CMK (cell line): ENCODE results near the gene TMCC1.
"Not testable (repeated sequence)": the region's sequence is repeated elsewhere in the genome, so short reads cannot be mapped to it uniquely, and the experiment has no call there.

Experiments used
- DNase-seq: peaks from one replicate; pipeline ENCODE4 v3.0.0-alpha.2; 2010; ENCODE audit warnings: low read depth

Gene TMCC1

DNA sequence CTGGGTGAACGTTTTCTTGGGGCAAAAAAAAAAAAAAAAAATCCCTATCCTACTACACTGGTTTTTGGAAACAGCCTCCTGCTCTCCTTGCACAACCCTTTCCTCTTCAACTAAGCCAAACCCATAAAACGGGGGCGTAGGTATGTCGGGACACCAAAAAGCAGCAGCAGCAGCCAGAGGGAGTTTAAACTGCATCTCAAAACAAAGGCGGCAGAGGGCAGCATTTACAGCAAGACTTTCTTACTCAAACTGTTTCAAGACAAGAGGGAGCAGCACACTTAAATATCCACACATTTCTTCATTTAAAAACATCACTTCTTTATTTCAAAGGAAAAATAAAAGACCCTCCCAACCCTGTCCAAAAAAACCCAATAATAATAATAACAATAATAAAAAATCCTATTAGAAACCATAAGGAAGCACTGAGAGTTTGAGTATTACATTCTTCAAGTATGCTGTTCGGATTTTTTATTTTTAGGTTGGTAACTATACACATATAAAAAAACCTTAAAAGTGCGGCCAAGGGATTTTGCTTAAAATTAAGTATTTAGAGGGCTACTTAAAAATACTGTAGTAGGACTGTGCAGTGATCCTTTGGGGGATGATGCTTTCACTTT is 243.1 kb downstream of the TMCC1 start:
- DNase-seq = peak; percentile 51

DNA sequence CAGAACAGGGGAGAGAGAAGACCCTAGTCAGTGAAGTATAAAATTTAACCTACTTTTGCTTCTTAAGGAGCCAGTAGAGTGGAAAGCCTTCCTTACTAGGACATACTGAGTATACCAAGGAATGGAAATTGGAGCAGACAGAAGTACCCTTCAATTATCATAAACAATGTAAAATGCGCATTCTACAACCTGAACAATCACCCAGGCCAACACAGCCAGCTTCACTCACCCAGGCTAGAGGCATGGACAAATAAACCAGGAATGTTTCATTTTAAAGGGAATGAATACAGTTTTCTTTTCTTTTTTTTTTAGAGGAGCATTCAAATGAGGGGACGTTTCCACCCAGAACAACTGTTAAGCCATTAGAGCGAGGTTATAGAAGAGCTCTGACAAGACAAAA is 245.1 kb downstream of the TMCC1 start:
- DNase-seq = no peak

- DNase-seq = no peak
These were observed 248.2 kb downstream of the TMCC1 start for GRCh38 chr3:129645286-129645685.

- no peak for DNase-seq
These were observed 248.7 kb downstream of the TMCC1 start for GRCh38 chr3:129644836-129645235.

DNA sequence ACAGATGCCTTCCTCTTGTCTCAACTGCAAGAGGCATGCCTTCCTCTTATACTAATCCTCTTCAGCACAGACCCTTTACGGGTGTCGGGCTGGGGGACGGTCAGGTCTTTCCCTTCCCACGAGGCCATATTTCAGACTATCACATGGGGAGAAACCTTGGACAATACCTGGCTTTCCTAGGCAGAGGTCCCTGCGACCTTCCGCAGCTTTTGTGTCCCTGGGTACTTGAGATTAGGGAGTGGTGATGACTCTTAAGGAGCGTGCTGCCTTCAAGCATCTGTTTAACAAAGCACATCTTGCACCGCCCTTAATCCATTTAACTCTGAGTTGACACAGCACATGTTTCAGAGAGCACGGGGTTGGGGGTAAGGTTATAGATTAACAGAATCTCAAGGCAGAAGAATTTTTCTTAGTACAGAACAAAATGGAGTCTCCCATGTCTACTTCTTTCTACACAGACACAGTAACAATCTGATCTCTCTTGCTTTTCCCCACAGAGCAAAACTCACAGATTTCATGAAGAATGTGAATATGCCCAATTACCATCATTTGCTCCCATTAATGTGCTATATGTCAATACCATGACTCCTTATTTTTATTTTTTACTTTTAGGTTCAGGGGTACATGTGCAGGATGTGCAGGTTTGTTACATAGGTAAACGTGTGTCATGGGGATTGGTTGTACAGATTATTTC is 251.8 kb downstream of the TMCC1 start:
- not testable (repeated sequence) for DNase-seq

- DNase-seq = not testable (repeated sequence)
These were observed 252.5 kb downstream of the TMCC1 start for GRCh38 chr3:129640985-129641384.

GRCh38 chr3:129638481-129638880 is 255.0 kb downstream of the TMCC1 start:
- DNase-seq = no peak

DNA sequence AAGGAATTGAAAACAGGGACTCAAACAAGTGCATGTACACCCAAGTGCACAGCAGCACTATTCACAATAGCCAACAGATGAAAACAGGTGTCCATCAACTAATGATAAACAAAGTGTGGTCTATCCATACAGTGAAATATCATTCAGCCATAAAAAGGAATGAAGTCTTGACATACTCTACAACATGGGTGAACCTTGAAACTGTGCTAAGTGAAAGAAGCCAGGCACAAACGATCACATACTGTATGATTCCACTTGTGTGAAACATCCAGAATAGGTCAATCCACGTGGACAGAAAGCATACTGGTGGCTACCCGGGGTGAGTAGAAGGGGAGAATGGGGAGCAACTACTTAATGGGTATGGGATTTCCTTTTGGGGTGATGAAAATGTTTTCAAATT is 257.4 kb downstream of the TMCC1 start:
- DNase-seq = no peak

DNA sequence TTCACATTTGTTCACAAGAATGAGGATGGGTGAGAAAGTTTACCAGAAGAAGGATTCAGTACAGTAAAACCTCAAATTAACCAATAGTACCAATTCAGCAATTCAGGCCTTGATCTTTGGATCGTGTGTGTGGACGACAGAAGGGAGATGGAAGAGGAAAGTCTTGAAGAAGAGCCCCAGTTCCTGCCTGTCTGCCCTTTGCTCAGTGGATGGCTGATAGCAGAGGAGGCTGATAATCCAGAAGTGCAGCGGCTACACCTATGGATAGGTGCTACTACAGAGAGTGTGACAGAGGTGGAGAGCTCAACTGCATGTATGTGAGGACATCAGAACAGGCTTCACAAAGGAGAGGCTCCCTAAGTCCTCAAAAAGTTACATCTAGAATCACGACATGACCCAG is 257.9 kb downstream of the TMCC1 start:
- DNase-seq = no peak

- no peak for DNase-seq
These were observed 259.6 kb downstream of the TMCC1 start for GRCh38 chr3:129633751-129634481.

- DNase-seq = no peak
These were observed 260.5 kb downstream of the TMCC1 start for GRCh38 chr3:129632977-129633376.

DNA sequence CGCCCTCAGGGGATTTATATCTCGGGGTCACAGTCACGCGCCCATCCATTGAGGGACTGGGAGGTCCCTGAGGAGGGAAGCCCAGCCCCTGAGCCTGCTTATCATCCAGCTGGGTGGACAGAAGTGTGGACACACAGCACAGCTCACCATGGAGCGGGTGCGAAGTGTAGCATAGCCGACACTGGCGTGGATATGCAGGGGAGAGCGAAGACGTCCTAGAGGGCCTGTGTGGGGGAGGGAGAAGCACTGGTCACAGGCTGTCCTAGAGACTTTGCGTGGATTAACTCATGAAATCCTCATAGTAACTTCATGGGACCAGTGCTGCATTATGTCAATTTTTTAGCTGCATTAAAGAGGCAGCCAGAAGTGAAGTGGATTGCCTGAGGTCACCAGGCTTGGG is 261.0 kb downstream of the TMCC1 start:
- DNase-seq = no peak

- DNase-seq = no peak
These were observed 261.5 kb downstream of the TMCC1 start for GRCh38 chr3:129632056-129632455.

DNA sequence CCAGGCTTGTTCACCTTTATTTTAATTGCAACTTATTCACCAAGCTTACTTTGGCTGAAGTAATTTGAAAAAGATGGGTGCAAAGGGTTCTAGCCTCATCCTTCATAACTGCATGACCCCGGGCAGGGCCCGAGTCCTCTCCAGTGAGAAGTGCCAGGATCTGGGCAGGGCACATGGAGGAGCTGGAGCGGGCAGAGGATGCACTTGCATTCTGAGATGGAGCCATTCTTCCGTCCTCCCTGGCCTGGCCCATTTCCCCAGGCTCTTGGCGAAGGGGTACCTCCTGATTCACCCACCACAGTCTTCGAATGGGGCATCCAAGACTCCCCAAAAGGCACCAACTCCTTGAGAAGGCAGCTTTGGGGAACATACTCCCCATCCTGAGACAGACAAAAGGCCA is 264.5 kb downstream of the TMCC1 start:
- DNase-seq = no peak

- no peak for DNase-seq
These were observed 265.4 kb downstream of the TMCC1 start for GRCh38 chr3:129628169-129628522.

DNA sequence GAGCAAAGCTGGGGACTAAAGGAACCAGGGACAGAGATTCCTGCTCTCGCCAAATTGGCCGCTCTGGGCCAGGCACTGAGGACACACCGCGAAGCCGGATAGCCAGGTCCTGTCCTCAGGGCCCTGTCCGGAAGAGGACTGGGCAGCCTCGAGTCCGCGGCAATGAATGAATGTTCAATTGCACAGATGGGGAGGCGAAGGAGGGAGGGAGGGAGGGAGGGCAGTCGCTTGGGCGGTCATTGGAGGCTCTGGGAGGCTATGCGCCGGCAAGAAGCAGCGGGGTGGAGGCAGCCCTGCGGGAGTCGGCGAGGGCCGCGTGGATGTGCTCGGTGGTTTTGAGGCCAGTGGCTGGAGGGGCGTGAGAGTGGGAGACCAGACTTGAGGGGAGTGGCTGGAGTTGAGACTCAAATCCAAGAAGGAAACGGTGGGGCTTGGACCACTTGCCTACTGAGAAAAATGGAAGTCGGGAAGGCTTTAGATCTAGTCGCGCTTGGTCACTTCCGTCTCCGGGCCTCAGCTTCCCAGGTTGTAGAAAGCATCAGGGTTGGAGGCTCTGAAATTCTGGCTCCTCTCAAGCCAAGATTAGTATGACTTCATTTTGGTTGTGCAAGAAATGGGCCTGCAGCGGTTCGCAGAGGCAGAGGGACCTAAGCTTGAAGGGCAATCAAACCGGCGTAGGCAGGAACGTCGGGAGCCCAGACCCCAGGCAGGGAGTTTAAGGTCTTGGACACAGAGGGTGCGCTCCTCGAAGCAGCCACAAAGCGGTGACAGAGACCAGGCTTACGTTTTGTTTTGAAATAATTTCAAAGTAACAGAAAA is 266.0 kb downstream of the TMCC1 start:
- DNase-seq = no peak

GRCh38 chr3:129626744-129627349 is 266.7 kb downstream of the TMCC1 start:
- DNase-seq = no peak

GRCh38 chr3:129625072-129625874 is 268.2 kb downstream of the TMCC1 start:
- DNase-seq = no peak

GRCh38 chr3:129624347-129625071 is 269.0 kb downstream of the TMCC1 start:
- DNase-seq = no peak

- DNase-seq = no peak
These were observed 269.9 kb downstream of the TMCC1 start for GRCh38 chr3:129623447-129624118.
